Lung (tissue), 12 donors: ENCODE data around the gene RPS16. TPM values are rescaled to one million over a fixed set of nuclear protein-coding genes. Genes with fewer than 3 reads are reported as not detected.

Experiments used
- ATAC-seq: fragments of 200-7000 bp; cut with Tn5 transposase; one replicate; pipeline ENCODE4 v1.9.1; 2020; ENCODE audit warnings: moderate number of reproducible peaks; ENCODE audit not compliant: insufficient read depth, low FRiP score
- DNase-seq, 3 donors: peaks; one replicate each; pipeline ENCODE4 v3.0.0-alpha.2; 2013 to 2017
- H3K27ac ChIP-seq, 2 donors: one replicate each; pipeline ENCODE4 v1.5.1; 2013; ENCODE audit warnings: mild to moderate bottlenecking in 2 of 2, moderate library complexity in 2 of 2, control low read depth in 1 of 2, inconsistent platforms in 1 of 2, low read depth in 1 of 2, low read length in 1 of 2
- H3K27me3 ChIP-seq, 3 donors: one replicate each; pipeline ENCODE4 v1.5.1; 2013; ENCODE audit warnings: low read length in 2 of 3; ENCODE audit not compliant: control insufficient read depth in 3 of 3, insufficient read depth in 3 of 3
- H3K36me3 ChIP-seq, 4 donors: one replicate each; pipeline ENCODE4 v1.5.1; 2013; ENCODE audit warnings: low read length in 4 of 4, mild to moderate bottlenecking in 1 of 4, moderate library complexity in 1 of 4; ENCODE audit not compliant: control insufficient read depth in 4 of 4, insufficient read depth in 4 of 4
- H3K4me1 ChIP-seq, 5 donors: one replicate each; pipeline ENCODE4 v1.5.1; 2013; ENCODE audit warnings: low read length in 5 of 5, mild to moderate bottlenecking in 2 of 5, moderate library complexity in 1 of 5; ENCODE audit not compliant: control insufficient read depth in 5 of 5, insufficient read depth in 5 of 5
- H3K4me3 ChIP-seq: one replicate; pipeline ENCODE4 v1.5.1; 2013; ENCODE audit warnings: mild to moderate bottlenecking, control low read depth, moderate library complexity
- H3K9ac ChIP-seq, 2 donors: one replicate each; pipeline ENCODE4 v1.5.1; 2013; ENCODE audit warnings: low read length in 2 of 2, control low read depth in 1 of 2; ENCODE audit not compliant: insufficient read depth in 1 of 2
- H3K9me3 ChIP-seq, 4 donors: one replicate each; pipeline ENCODE4 v1.5.1; 2013; ENCODE audit warnings: low read length in 3 of 4, mild to moderate bottlenecking in 1 of 4, moderate library complexity in 1 of 4; ENCODE audit not compliant: control insufficient read depth in 4 of 4, insufficient read depth in 3 of 4
- WGBS, 2 donors: extraction: QIAGEN DNeasy Blood & Tissue Kit; methylation state at CpG; one replicate each; pipeline ENCODE4 v1.1.7; 2013; 5-methylcytosine and 5-hydroxymethylcytosine counted together
- polyA plus RNA-seq, 2 donors: library from polyadenylated mRNA; stranded (reverse); fragments of 200-250 nt; gene quantifications; one replicate each; pipeline ENCODE4 v1.2.1, GENCODE V29; 2013
- total RNA-seq, 2 donors: library from RNA; depleted of rRNA in 1 of 2; stranded (reverse); fragments of >200 nt in 1 of 2; gene quantifications; one replicate each; pipeline ENCODE4 v1.2.1, GENCODE V29; 2014 to 2021
- TF ChIP-seq, protein P1 (sequence below): IDR thresholded peaks from 2 replicates; pipeline ENCODE4 v1.5.1; 2012; ENCODE audit warnings: mild to moderate bottlenecking; ENCODE audit errors: control extremely low read depth, extremely low read depth
- donor health status: control.
- donor health status: control.
- donor health status: Bipolar disorder and iron deficiency.
- donor health status: healthy.
- donor health status: DM: yes; HTN: yes; CAD: no.

RPS16 gene
- total and polyA plus RNA-seq, 4 donors, result 108 to 3,242 (median 2,120) TPM

DNA sequence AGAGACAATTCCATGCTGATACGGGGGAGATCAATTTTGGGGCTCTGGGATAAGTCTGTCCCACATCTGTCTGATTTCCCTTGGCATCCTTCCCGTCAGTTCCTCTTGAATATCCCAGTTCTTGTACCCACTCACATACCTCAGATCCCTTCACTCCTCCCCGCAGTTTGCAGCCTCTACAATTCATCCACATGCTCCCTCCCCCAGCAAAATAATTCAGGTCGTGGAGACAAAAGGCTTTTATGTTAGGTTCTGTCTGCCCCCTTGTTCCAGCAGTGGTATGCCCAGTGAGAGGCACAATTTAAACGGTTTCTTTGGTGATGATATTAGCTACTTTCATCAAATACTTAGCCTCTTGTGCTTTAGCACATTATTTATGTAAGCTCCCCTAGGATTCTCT is 9.6 kb downstream of the RPS16 start:
- no peak for DNase-seq
- no peaks in the 10 kb centered on the region for H3K27me3 ChIP-seq
- no peaks in the 10 kb centered on the region for H3K9me3 ChIP-seq
- WGBS, 2 donors, result 67 to 78% methylated on average over 5 of the region's 5 CpGs
- H3K4me3 ChIP-seq, result no peak overlapping the region
- H3K27ac ChIP-seq, result no peak overlapping the region
- peaks cover 0 to 13% (median 7%) of the 10 kb centered on the region in 5 donors for H3K4me1 ChIP-seq
- ATAC-seq, result no peak
- no peak overlapping the region for H3K9ac ChIP-seq
- peaks cover 0 to 21% (median 12%) of the 10 kb centered on the region in 4 donors for H3K36me3 ChIP-seq
- TF ChIP-seq, protein P1, sequence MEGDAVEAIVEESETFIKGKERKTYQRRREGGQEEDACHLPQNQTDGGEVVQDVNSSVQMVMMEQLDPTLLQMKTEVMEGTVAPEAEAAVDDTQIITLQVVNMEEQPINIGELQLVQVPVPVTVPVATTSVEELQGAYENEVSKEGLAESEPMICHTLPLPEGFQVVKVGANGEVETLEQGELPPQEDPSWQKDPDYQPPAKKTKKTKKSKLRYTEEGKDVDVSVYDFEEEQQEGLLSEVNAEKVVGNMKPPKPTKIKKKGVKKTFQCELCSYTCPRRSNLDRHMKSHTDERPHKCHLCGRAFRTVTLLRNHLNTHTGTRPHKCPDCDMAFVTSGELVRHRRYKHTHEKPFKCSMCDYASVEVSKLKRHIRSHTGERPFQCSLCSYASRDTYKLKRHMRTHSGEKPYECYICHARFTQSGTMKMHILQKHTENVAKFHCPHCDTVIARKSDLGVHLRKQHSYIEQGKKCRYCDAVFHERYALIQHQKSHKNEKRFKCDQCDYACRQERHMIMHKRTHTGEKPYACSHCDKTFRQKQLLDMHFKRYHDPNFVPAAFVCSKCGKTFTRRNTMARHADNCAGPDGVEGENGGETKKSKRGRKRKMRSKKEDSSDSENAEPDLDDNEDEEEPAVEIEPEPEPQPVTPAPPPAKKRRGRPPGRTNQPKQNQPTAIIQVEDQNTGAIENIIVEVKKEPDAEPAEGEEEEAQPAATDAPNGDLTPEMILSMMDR, result no peak

DNA sequence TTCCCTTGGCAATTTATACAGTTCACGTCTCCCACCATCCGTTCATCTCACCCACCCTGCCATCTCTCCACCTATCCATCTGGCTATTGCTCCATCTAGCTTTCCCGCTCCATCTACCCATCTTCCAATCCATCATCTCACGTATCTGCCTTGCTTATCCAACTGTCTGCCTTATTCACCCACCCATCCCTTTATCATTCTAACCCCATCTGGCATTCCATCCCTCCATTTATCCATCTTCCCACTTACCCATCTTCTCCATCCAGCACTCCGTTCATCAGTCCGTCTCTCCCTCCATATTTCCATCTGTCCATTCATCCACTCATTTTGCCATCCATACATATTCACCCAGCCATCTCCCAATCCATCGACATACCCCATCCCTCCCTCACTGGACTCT is 10.0 kb downstream of the RPS16 start:
- TF ChIP-seq, protein P1, result no peak
- WGBS, 2 donors, result 92% methylated on average over 7 of the region's 7 CpGs
- Histone ChIP-seq H3K9ac (no peak overlapping the region), H3K9me3 (no peaks in the 10 kb centered on the region), H3K4me1 (peaks cover 0 to 13% (median 7%) of the 10 kb centered on the region in 5 donors), H3K27ac (no peak overlapping the region), H3K36me3 (peaks cover 0 to 24% (median 14%) of the 10 kb centered on the region in 4 donors), H3K4me3 (no peak overlapping the region), H3K27me3 (no peaks in the 10 kb centered on the region)
- no peak for ATAC-seq
- no peak for DNase-seq

DNA sequence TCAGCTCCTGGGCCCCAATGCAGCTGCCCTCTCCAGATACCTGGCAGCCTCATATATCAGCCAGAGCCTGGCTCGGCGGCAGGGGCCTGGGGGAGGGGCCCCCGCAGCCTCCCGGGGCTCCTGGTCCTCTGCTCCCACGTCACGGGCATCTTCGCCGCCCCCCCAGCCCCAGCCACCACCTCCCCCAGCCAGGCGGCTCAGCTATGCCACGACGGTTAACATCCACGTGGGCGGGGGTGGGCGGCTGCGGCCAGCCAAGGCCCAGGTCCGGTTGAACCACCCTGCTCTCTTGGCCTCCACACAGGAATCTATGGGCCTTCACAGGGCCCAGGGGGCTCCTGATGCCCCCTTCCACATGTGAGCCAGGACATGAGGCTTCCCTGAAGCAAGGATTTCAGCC is 10.8 kb downstream of the RPS16 start:
- WGBS, 2 donors, result 82 to 86% methylated on average over 16 of the region's 16 CpGs

More for the DNA sequence above, 10.8 kb downstream of the RPS16 start:
- no peaks in the 10 kb centered on the region for H3K27me3 ChIP-seq
- peaks cover 0 to 13% (median 7%) of the 10 kb centered on the region in 5 donors for H3K4me1 ChIP-seq
- no peak overlapping the region for H3K9ac ChIP-seq
- TF ChIP-seq, protein P1, result no peak
- DNase-seq (no peak), ATAC-seq (no peak)
- no peaks in the 10 kb centered on the region for H3K9me3 ChIP-seq
- no peak overlapping the region for H3K27ac ChIP-seq
- no peak overlapping the region for H3K4me3 ChIP-seq
- H3K36me3 ChIP-seq, result peaks cover 0 to 25% (median 19%) of the 10 kb centered on the region in 4 donors
